Measurements from ENCODE around the gene XYLB.

The XYLB gene

GRCh38 chr3:38323060-38323459, 23.5 kb upstream of the XYLB start:
- no peak for DNase-seq (ENCODE audit: low read depth)

GRCh38 chr3:38325256-38325655, 21.3 kb upstream of the XYLB start:
- DNase-seq (ENCODE audit: low read depth), result no peak

- DNase-seq (ENCODE audit: low read depth), result no peak
Measured at GRCh38 chr3:38327335-38328009, 19.1 kb upstream of the XYLB start.

- no peak for DNase-seq (ENCODE audit: low read depth)
Measured at GRCh38 chr3:38331257-38332022, 15.1 kb upstream of the XYLB start.

GRCh38 chr3:38332201-38332600, 14.4 kb upstream of the XYLB start:
- DNase-seq (ENCODE audit: low read depth), result no peak

GRCh38 chr3:38334142-38335055, 12.2 kb upstream of the XYLB start:
- DNase-seq (ENCODE audit: low read depth), result no peak

- no peak for DNase-seq (ENCODE audit: low read depth)
Measured at GRCh38 chr3:38335263-38335662, 11.3 kb upstream of the XYLB start.

GRCh38 chr3:38337703-38338102, 8.9 kb upstream of the XYLB start:
- DNase-seq (ENCODE audit: low read depth), result no peak

GRCh38 chr3:38343797-38344594, 2.6 kb upstream of the XYLB start:
- DNase-seq (ENCODE audit: low read depth), result no peak

- DNase-seq (ENCODE audit: low read depth), result no peak
Measured at GRCh38 chr3:38345879-38346586, 552 bp upstream of the XYLB start.

- no peak for DNase-seq (ENCODE audit: low read depth)
Measured at GRCh38 chr3:38347421-38348200, 1.0 kb downstream of the XYLB start.

- DNase-seq (ENCODE audit: low read depth), result no peak
Measured at GRCh38 chr3:38348903-38349302, 2.3 kb downstream of the XYLB start.

- DNase-seq (ENCODE audit: low read depth), result no peak
Measured at GRCh38 chr3:38349684-38350359, 3.2 kb downstream of the XYLB start.

- DNase-seq (ENCODE audit: low read depth), result no peak
Measured at GRCh38 chr3:38353151-38353550, 6.6 kb downstream of the XYLB start.

- DNase-seq (ENCODE audit: low read depth), result no peak
Measured at GRCh38 chr3:38354588-38355330, 8.2 kb downstream of the XYLB start.

- no peak for DNase-seq (ENCODE audit: low read depth)
Measured at GRCh38 chr3:38359038-38359437, 12.5 kb downstream of the XYLB start.

- no peak for DNase-seq (ENCODE audit: low read depth)
Measured at GRCh38 chr3:38360345-38360744, 13.8 kb downstream of the XYLB start.

GRCh38 chr3:38361496-38361895, 14.9 kb downstream of the XYLB start:
- DNase-seq (ENCODE audit: low read depth), result no peak

- no peak for DNase-seq (ENCODE audit: low read depth)
Measured at GRCh38 chr3:38362825-38363224, 16.2 kb downstream of the XYLB start.

All from T-helper 22 cell (primary cell).